ENCODE measurements around the gene GAS5. TPM values are rescaled to one million over a fixed set of nuclear protein-coding genes. Genes with fewer than 3 reads are reported as not detected.
A peak's percentile ranks its signal among the peaks of the same experiment; 100 is the strongest.
"Not testable (repeated sequence)": the region's sequence is repeated elsewhere in the genome, so short reads cannot be mapped to it uniquely, and the experiment has no call there.

The GAS5 gene
- polyA plus RNA-seq, 4 donors, result 520 to 711 (median 651) TPM

DNA sequence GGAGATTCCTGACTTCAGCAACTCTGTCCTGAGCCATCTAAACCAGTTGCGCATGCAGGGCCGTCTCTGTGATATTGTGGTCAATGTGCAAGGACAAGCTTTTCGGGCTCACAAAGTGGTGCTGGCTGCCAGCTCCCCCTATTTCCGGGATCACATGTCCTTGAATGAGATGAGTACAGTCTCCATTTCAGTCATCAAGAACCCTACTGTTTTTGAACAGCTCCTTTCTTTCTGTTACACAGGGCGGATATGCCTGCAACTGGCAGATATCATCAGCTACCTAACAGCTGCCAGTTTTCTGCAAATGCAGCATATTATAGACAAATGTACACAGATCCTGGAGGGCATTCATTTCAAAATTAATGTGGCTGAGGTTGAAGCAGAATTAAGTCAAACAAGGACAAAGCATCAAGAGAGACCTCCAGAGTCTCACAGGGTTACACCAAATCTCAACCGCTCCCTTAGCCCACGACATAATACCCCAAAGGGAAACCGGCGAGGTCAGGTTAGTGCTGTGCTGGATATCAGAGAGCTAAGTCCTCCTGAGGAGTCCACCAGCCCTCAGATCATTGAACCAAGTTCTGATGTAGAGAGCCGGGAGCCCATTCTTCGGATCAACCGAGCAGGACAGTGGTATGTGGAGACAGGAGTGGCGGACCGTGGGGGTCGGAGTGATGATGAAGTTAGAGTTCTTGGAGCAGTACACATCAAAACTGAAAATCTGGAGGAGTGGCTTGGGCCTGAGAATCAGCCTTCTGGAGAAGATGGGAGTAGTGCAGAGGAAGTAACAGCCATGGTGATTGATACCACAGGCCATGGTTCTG lies 2.7 kb upstream of the GAS5 start:
- no peak for DNase-seq (ENCODE audit: low read depth in 4 of 4, low spot score in 2 of 4)

- peak in 1 of 4 donors; percentile 18 for DNase-seq (ENCODE audit: low read depth in 4 of 4, low spot score in 2 of 4)
Observed at GRCh38 chr1:173869021-173869359, 1.2 kb upstream of the GAS5 start.

DNA sequence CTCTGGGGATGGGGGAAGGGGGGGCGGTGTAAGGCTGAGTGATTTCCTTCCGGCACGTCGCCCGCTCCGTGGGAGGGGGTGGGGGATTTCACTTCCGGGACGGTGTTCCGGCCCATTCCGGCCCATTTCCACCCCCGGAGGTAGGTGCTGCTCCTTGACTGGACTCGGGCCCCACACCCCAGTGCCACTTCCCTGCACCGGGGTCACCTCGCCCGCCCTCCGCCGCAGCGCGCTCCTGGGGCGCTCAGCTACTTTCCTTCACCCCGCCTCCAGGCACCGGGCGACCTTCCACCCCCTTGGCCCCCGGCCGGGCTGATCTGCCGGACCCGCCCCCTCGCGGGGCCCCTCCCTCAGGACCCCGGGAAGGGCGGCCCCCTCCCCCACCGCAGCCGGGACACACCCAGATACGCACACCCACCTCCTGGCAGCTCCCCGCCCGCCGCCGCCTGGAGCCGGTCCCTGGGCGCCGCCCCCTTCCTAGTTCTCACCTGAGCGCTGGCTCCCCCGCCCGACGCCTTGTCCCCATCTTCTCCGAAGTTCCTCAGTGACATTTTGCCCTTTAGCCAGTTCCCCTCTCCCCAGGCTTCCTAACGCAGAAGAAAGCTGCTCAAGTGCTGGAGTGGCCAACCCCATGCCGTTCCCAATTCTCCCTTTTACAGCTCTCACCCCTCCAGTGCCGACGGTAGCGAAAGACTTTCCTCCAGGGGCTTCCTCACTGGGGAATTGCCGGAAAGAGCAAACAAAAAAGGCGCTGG lies 654 bp upstream of the GAS5 start, which contains the start of gene ZBTB37:
Gene ZBTB37, plus strand, starts transcription at position 115 of the 755 bp plus-strand sequence. CDS start 1,846 bp downstream, outside the sequence.
- peak in 3 of 4 donors; percentile 48 to 64 (median 62) for DNase-seq (ENCODE audit: low read depth in 4 of 4, low spot score in 2 of 4)

GRCh38 chr1:173867141-173867752 lies 542 bp downstream of the GAS5 start:
- no peak for DNase-seq (ENCODE audit: low read depth in 4 of 4, low spot score in 2 of 4)

- no peak for DNase-seq (ENCODE audit: low read depth in 4 of 4, low spot score in 2 of 4)
Observed at GRCh38 chr1:173866413-173867115, 1.2 kb downstream of the GAS5 start.

GRCh38 chr1:173865468-173866164 lies 2.2 kb downstream of the GAS5 start:
- no peak for DNase-seq (ENCODE audit: low read depth in 4 of 4, low spot score in 2 of 4)

- no peak for DNase-seq (ENCODE audit: low read depth in 4 of 4, low spot score in 2 of 4)
Observed at GRCh38 chr1:173864179-173864867, 3.5 kb downstream of the GAS5 start.

GRCh38 chr1:173863224-173864161 lies 4.3 kb downstream of the GAS5 start:
- DNase-seq (ENCODE audit: low read depth in 4 of 4, low spot score in 2 of 4), result no peak

DNA sequence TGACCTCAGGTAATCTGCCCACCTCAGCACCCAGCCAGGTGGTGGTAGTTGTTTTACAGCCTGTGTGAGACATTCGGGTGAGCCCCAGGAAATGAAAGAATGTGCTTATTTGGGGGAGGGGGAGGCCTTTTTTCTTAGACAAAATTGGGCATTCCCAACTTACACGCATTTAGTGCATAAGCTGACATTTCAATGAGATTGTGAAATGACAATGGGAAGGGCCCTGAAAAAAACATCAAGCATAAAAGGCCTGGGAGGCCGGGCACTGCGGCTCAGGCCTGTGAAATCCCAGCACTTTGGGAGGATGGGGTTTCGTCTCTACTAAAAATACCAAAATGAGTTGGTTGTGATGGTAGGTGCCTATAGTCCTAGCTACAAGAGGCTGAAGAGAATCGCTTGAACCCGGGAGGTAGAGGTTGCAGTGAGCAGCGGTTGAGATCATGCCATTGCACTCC lies 5.0 kb downstream of the GAS5 start:
- DNase-seq (ENCODE audit: low read depth in 4 of 4, low spot score in 2 of 4), result no peak

- DNase-seq (ENCODE audit: low read depth in 4 of 4, low spot score in 2 of 4), result not testable (repeated sequence)
Observed at GRCh38 chr1:173862146-173862768, 5.5 kb downstream of the GAS5 start.

DNA sequence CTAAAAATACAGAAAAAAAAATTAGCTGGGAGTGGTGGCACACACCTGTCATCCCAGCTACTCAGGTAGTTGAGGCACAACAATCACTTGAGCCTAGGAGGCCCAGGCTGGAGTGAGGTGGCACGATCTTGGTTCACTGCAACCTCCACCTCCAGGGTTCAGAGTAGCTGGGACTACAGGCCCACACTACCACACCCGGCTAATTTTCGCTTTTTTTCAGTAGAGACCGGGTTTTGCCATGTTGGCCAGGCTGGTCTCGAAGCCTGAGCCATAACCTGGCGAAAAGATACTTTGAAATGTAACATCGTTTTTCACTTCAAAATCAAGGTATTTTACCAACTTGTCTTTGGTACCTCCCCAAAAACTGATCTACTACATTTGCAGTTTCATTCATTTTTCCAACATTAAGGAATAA lies 6.1 kb downstream of the GAS5 start:
- no peak for DNase-seq (ENCODE audit: low read depth in 4 of 4, low spot score in 2 of 4)

- DNase-seq (ENCODE audit: low read depth in 4 of 4, low spot score in 2 of 4), result no peak
Observed at GRCh38 chr1:173860065-173860464, 7.7 kb downstream of the GAS5 start.

DNA sequence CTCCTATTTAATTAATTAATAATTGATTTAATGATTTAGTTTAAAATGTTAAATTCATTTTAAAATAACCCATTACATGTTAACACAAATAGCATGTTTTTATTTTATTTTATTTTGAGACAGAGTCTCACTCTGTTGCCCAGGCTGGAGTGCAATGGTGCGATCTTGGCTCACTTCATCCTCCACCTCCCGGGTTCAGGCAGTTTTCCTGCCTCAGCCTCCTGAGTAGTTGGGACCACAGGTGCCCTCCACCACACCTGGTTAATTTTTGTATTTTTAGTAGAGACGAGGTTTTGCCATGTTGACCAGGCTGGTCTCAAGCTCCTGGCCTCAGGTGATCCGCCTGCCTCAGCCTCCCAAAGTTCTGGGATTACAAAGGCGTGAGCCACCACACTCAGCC lies 8.2 kb downstream of the GAS5 start:
- not testable (repeated sequence) for DNase-seq (ENCODE audit: low read depth in 4 of 4, low spot score in 2 of 4)

- no peak for DNase-seq (ENCODE audit: low read depth in 4 of 4, low spot score in 2 of 4)
Observed at GRCh38 chr1:173857363-173857917, 10.3 kb downstream of the GAS5 start.

GRCh38 chr1:173856903-173857302 lies 10.9 kb downstream of the GAS5 start:
- no peak for DNase-seq (ENCODE audit: low read depth in 4 of 4, low spot score in 2 of 4)

- no peak for DNase-seq (ENCODE audit: low read depth in 4 of 4, low spot score in 2 of 4)
Observed at GRCh38 chr1:173856014-173856413, 11.8 kb downstream of the GAS5 start.

GRCh38 chr1:173853074-173853473 lies 14.7 kb downstream of the GAS5 start:
- no peak for DNase-seq (ENCODE audit: low read depth in 4 of 4, low spot score in 2 of 4)

DNA sequence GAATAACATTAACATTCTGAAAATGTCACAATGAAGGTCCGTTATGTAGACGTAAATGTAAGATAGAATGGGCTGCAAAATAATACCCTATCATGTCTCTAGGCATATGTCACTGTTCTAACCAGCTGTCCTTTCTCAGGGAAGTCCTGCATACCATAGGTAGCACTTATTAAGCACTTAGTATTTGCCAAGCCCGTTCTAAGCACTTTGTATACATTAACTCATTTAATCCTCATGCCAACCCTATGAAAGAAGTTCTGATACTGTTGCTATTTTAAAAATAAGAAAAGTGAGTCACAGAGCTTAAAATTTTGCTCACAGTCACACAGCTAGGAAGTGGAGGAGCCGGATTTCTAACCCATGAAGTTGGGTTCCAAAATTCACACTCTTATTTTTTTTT lies 15.7 kb downstream of the GAS5 start:
- no peak for DNase-seq (ENCODE audit: low read depth in 4 of 4, low spot score in 2 of 4)
